Activated CD4-positive, alpha-beta T cell treated with anti-CD3 and anti-CD28 coated beads, Interleukin-10, Interleukin-2, amounts not matched to agents 100 ng/mL and 50 ng/mL, durations not matched to agents 16 hours and 8 hours (primary cell): ENCODE results near the gene EPHB3.

ENCODE experiments used
- DNase-seq: peaks from one replicate; pipeline ENCODE4 v3.0.0-alpha.2; 2020

The EPHB3 gene

GRCh38 chr3:184629555-184630160, 68.1 kb downstream of the EPHB3 start:
- no peak for DNase-seq

- no peak for DNase-seq
Observed at GRCh38 chr3:184630861-184631471, 69.4 kb downstream of the EPHB3 start.

- DNase-seq: no peak
Observed at GRCh38 chr3:184631472-184631861, 69.9 kb downstream of the EPHB3 start.
